Right forelimb (tissue), 1 donor: ENCODE results near the gene GINS3.

Experiments
- DNase-seq: peaks from one replicate; pipeline ENCODE4 v3.0.0-alpha.2; 2018

The GINS3 gene

DNA sequence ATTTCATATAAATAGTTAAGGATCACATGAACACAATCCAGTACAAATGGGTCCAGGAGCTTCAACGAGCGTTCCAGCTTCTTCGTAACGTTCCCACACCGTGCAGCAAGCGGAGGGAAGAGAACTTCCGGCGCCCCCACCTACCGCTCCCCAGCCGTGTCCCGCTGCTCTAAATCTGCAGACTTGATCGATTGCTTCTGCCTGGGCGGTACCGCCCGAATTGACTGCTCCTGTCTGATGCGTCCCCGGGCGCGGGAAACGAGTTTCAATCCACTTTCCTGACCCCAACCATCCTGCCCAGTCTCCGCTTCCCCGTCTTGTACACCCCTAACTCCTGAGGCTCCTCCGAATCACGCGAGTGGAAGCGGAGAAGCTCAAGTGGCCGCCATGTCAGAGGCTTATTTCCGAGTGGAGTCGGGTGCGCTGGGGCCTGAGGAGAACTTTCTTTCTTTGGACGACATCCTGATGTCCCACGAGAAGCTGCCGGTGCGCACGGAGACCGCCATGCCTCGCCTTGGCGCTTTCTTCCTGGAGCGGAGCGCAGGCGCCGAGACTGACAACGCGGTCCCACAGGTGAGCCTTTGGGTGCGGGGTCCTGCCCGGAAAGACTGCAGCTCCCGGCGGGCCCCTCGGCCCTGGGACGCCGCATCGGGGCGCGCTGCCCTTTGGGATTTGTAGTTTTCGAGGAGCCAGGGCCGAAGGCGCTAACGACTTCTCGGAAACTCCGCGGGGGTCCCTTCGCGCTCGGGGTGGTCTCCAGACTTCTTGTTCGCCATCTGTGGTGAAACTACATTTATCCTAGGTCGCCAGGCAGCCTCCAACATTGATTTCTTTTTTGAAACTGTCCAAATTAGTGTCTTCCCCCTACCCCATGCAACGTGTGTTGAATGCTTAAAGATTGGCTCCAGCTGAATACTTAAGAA, at the start of gene GINS3:
Gene GINS3 (plus strand): TSS at position 257 of the 923 bp plus-strand sequence. CDS start 131 bp downstream, at position 388.
- peak; percentile 90 for DNase-seq

DNA sequence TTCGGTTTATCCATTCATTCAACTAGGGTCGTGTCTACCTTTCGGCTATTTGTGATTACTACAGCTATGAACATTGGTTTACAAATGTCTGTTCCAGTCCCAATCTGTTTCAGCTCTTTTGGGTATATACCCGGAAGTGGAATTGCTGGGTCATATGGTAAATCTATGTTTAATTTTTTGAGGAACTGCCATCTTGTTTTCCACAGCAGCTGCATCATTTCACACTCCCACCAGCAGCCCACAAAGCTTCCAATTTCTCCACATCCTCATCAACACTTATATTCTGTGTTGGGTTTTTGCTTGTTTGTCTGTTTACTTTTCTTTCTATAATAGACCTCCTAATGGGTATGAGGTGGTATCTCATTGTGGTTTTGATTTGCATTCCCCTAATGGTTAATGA, 48.7 kb upstream of the GINS3 start:
- no peak for DNase-seq

DNA sequence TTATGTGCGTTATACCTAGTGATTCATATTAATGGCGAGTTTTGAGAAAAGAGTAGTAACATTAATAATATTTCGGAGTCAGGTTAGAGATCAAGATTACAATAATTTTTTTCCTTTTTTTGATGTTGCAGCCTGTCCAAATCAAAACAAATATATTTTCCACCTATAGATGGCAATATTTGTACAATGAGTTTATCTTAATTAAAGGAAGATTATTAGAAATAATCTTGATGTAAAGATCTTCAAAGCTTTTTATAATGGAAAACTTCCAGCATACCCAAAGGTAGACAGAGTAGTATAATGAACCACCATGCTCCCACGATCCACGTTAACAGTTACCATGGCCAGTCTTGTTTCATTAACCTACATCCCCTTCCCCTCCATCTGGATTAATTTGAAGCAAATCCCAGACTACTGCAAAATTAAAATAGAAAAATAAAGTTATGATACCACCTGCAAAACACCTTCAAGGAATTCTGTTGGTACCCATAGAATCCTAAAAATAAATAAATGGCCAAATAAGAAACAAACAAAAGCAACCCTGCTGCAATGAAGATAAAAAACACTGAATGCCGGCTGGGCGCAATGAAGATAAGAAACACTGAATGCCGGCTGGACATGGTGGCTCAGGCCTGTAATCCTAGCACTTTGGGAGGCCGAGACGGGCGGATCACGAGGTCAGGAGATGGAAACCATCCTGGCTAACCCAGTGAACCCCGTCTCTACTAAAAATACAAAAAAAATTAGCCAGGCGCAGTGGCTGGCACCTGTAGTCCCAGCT, 46.5 kb upstream of the GINS3 start:
- no peak for DNase-seq

DNA sequence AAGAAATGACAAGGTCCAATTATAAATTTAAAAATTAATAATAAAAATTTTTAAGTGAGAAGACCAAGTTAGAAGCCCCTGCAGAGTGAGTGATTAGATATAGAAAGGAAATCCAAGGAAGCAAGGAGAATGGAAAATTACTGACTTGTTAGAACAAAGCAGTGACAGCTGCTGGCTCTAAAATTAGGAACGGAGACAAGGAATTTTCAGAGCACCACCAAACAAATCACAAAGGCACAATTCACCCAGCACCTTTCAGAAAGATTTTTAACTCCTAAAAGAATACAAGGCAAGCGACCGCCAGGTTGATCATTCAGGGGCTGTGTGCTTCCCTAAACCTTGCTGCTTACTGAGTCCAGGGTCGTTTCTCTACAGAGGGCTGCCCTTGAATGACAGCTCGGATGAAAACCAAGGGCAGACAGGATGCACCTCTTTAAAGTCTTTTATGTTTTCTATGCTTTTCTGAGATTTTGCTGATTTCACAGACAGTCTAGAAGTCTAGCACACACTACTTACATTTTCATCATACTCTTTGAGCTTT, 45.4 kb upstream of the GINS3 start:
- DNase-seq, result no peak

DNA sequence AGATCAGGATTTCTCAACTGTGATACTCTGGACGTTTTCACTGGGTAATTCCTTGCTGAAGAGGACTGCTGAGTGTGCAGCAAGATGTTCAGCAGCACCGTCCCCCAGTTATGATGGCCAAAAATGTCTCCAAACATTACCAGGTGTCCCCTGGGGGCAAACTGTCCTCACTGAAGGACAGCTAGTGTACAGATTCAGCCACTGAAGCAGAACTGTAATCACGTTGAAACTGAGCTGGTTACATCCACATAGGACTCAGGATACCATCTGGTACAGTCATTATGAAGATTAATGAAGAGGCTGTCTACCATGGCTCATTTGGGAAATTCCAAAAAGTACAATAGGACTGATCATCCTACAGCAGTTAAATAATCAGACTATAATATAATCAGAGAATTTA, 43.3 kb upstream of the GINS3 start:
- DNase-seq, result no peak

DNA sequence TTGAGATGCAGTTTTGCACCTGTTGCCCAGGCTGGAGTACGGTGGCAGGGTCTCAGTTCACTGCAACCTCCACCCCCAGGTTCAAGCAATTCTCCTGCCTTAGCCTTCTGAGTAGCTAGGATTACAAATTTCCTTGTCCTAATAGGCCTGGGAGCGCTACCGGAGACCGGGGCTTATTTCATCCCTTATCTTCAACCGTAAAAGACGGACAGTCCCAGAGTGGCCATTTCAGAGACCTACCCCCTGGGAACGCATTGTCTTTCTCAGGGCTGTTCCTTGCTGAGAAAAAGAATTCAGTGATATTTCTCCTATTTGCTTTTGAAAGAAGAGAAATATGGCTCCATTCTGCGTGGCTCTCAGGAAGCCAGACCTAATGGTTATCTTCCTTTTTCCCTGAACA, 39.6 kb upstream of the GINS3 start:
- DNase-seq, result no peak

DNA sequence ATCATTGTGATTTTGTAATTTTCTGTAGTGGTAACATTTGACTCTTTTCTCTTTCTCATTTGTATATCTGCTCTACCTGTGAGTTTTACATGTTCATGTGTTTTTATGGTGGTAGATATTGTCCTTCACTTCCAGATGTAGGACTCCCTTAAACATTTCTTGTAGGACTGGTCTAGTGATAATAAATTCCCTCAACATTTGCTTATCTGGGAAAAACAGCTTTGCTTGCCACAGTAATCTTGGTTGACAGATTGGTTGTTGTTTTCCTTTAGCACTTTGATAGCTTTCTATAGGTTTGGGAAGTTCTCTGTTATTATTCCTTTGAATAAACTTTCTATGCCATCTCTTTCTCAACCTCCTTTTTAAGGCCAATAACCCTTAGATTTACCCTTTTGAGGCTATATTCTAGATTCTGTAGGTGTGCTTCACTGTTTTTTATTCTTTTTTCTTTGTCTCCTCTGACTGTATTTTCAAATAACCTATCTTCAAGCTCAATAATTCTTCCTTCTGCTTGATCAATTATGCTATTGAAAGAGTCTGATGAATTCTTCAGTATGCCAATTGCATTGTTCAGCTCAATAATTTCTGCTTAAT, 32.1 kb upstream of the GINS3 start:
- DNase-seq, result no peak

DNA sequence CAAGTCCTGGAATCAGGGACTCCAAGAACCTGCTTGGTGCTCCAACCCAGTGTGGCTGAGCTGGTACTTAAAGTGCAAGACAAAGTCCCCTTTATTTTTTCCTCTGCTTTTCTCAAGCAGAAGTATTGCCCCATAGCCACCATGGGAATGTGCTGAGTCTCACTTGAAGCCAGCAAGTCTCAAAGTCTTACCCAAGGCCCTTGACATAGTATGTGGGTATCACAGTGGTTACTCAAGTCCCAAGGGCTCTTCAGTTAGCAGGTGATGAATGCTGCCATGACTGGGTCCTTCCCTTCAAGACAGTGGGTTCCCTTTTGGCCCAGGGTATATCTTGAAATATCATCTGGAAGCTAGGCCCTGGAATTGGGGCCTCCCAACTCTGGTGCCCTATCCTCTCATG, 30.5 kb upstream of the GINS3 start:
- no peak for DNase-seq

DNA sequence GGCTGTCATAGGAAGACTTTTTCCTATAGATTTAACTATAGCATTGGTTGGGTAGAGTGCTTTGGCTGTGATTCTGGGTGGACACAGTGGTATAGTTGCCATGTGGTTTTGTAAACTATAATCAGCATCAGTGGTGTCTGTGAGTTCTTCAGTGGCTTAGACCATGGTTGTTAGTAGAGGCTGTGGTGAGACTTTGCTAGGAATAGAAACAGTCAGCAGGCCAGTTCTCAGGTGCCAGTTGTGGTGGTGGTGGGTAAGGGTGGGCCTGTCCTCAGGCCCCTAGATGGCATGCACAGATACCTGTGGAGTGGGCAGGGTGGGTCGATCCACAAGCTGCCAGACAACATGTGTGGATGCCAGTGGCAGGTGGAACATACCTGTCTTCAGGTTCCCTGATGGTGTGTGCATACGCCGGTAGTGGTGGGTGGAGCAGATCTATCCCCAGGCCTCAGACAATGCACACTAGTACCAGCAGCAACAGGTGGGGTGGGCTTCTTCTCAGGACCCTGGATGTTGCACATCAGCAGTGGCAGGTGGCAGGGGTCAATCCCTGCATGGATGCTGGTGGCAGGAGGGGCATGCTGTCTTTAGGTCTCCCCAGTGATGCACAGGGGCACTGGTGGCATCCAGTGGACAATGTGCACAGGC, 28.4 kb upstream of the GINS3 start:
- DNase-seq, result no peak

DNA sequence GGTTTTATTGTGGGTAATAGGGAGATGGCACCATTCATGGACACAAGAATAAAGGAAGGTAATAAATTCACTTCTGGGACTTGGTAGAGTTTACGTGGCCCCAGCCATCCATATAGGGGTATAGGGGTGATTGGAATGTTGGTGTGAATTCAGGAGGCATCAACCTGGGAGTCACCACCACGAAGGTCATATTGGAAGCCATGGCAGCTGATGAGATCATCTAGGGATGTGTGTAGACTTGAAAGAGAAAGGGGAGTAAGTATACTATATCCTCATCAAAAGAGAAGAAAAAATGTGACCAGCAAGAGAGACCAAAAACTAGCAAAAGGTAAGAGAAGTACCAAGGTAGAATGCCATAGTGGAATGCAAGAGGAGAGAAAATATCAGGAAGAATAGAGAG, 26.6 kb upstream of the GINS3 start:
- DNase-seq, result no peak

DNA sequence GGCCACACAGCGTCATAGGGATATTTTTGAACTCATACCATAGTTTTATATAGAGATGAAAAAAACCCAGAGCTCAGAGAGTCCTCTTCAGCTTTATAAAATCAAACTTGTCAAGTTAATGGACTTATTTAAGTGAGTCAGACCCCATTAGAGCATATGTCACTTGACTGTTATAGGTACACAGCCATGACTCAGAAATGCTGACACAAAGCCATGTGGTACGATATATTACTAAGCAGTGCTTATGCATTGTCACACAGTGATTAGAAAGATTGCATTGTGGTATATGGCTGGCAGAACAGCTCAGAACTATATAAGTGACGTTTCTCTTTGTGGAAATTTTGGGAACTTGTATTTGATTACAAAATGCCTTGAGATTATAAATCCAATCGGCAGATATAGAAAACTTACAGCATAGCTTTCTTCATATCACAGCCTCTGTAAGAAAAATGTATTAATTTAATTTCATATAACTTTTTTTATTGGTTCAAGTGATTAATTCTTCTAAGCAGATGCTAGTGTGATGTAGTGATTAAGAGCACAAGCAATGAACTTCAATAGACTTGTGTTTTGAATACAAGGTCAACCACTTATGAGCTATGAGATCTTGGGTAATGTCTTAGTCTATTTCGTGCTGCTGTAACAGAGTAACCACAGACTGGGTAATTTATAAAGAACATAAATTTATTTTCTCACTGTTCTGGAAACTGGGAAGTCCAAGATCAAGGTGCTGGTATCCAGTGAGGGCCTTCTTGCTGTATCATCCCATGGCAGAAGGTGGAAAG, 25.8 kb upstream of the GINS3 start:
- no peak for DNase-seq

DNA sequence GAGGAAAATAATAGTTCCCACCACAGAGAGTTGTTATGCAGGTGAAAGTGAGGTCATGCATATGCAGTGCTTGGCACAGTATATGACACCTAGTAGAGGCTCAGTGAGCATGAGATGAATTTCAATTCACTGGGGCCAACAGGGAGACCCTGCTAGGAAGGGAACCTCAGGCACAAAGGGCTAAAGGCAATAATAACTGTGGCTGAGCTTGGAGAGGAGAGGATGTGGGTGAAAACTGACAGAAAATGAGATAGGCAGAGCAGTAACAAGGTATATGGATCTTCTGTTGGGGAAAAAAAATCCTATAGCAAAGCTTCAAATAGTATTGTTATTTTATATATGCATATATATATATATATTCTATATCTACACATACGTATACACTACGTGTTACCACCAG, 25.0 kb upstream of the GINS3 start:
- no peak for DNase-seq

DNA sequence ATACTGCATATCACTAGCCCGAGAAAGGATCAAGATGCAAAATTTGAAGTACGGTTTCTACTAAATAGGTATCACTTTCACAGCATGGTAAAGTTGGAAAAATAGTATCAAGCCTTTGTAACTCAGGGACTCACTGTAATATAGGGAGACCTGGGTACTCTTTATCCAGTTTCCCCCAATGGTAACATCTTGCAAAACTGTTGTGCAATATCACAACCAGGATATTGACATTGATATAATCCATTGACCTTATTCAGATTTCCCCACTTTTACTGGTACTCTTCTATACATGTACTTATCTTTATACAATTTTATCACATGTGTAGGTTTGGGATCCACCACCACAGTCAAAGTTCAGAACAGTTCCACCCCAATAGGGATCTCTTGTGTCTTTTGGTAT, 20.4 kb upstream of the GINS3 start:
- DNase-seq, result no peak

DNA sequence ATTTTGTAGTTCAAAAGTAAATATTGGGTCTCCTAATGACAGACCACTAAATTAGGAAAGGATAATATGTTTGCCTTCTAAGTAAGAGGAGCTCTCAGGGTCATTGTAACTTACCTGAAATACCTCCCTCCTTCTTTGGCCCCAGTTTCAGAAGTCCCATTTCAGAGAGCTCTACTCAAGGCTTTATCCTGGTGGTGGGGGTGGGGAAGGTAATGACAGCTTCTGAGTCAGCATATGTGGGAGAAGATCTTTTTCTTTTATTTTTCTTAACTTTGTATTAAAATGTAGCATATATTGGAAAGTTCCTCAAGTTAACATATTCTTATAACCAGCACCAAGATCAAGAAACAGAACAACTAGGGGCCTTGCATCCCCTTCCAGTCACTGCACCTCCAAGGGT, 16.9 kb upstream of the GINS3 start:
- no peak for DNase-seq

DNA sequence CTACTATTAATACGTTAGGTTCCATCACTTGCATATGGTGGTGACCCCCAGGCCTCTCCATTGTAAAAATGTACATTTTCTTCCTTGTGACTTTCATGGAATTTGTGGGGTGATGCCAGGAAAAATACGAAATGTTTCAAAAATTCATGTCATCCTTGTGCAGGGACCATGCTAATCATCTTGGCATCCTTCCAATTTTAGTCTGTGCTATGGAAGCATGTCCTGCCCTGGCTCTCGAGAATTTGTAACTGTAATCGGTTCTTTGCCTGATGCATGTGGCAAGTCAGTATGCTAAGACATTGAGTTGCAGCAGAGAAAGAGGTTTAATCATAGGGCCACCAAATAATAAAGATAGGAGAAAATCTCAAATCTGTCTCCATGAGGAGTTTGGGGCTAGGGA, 14.3 kb upstream of the GINS3 start:
- DNase-seq, result no peak

DNA sequence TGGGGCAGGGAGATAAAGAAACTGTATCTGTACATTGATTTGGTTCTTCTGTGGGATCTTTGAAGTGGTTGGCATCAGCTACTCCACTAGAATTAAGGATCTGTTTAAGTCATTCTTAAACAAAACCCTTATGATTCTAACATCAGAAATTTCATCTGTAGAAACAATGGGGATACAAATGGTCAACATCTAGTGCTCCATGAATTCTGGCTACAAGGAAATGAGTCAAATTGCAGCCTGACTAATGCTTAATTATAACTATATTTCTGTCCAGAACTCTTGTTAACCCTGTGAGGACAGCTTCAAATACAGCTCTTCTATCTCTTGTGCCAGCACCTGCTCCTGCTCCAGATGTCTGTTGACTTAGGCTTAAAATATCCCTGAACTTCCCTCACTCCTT, 13.9 kb upstream of the GINS3 start:
- DNase-seq, result no peak

DNA sequence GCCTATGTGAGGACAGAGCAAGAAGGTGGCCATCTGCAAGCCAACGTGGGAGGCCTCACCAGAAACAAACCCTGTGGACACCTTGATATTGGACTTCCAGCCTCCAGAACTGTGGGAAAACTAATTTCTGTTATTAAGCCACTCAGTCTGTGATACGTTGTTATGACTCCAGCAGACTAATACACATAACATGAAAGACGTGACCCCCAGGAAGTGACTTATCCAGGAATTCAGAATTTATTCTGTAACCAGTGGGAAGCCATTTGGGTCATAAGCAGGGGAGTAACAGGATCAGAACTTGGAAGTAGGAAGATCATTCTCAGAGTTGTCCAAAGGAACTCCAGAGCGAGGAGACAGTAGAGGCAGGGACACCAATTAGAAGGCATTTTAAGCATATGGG, 12.5 kb upstream of the GINS3 start:
- DNase-seq, result no peak

DNA sequence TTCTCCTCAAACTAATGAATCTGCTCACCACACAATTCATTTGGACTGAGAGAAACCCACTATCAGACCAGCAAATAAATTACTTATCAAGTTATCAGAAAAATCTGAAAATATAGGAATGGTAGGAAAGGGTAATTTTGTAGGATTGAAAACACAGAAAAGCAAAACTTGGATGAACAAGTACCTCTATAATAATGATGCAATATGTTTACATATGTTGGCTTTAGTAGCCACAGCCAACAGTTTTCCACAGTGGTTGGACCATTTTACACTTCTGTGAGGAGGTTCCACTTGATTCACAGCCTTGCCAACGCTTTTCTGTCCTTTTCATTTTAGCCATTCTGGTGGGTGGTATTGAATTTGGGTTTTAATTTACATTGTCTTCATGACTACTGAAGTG, 10.6 kb upstream of the GINS3 start:
- DNase-seq, result no peak

DNA sequence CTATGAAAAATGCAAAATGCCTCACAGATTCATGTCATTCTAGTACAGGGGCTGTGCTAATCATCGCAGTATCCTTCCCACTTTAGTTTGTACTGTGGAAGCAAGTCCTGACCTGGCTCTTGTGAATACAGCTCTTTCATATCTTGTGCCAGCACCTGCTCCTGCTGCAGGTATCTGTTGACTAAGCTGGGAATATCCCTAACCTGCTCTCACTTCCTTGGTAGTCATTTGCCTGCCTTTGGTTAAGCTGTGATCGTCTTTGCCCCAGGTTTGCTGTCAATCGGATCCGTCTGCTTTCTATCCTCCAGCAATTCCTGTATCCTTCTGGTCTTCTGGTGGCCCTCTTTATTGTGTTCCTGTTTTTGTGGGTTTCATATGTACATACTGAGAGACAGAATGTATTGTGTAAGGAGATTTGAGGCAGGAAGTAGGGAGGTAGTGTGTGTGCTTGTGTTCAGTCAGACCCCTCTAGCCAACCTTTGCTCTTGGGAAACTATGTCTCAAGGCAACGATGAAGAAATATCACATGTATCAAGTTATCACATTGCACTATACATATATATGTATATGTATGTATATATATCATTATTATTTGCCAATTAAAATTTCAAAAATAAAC, 7.7 kb upstream of the GINS3 start:
- DNase-seq, result no peak

DNA sequence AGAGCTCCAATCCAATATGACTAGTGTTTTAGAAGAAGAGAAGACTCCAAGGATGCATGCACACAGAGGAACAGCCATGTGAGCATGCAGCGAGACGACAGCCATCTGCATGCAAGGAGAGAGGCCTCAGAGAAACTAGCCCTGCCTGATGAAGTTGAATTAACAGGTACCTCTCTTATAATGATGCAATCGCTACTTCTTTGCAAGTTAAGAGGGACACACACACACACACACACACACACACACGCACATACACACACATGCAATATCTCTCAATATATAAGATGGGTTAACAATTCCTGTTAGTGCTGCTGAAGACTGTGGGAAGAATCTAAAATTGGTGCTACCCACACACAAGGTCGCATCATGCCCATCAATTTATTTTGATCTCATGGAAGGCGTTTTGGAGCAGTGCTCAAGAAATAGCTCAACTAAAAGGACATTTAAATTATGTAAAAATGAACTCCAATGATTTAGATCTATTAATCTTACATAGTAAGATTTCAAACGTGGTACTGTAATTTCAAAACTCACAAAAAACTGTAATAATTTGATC, 7.0 kb upstream of the GINS3 start:
- DNase-seq, result no peak

DNA sequence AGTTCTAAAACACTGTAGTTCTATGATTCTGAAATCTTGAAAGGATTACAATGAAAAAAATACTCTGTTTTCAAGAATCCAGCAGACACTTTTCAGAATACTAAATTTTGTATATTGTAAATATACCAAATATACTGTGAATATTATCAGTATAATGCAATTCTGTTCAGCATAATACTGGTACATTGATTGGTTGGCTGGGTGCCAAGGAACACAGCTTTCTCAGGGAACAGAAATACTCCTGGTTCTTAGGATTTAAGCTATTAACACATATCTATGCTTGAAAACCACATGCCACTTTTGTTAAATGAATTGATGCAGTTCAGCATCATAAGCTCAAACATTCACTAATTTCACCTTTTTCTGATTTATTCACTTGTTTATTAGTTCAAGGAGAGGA, 2.5 kb upstream of the GINS3 start:
- no peak for DNase-seq
